ENCODE data around the gene DISC1.

- TF ChIP-seq CTCF (conservative IDR thresholded peaks at IDR 0.05 in 1 of 2, IDR thresholded peaks at IDR 0.05 in 1 of 2; ENCODE audit: extremely low read depth in 1 of 2, insufficient read depth in 1 of 2, low read depth in 1 of 2, low read length in 2 of 2) (no peak), EZH2 (IDR thresholded peaks at IDR 0.05; ENCODE audit: borderline replicate concordance, low read length) (no peak)
Measured at GRCh38 chr1:231613419-231614349, 12.9 kb upstream of the DISC1 start.
